MCF 10A (cell line): ENCODE measurements around the gene RCAN3. TPM values are rescaled to one million over a fixed set of nuclear protein-coding genes. Genes with fewer than 3 reads are reported as not detected.

ENCODE experiments used
- BruUV-seq: library from RNA; stranded (reverse); fragments of 400-500 nt; replicated peaks from 2 replicates; lab custom pipeline; 2021; lab: Mats Ljungman, UMichigan
- CTCF ChIA-PET: fragments of 300-600 bp; sonication (Branson Sonifier 250); formaldehyde crosslinking; extraction: SDS; loops from one replicate; lab custom pipeline; 2021; ENCODE audit warnings: antibody characterized with exemption, inconsistent platforms; lab: Yijun Ruan, JAX
- POLR2A ChIA-PET: fragments of 300-600, 350-650 bp; sonication (Branson Sonifier 250); formaldehyde crosslinking; extraction: SDS; loops from one replicate; lab custom pipeline; 2020; ENCODE audit warnings: antibody characterized with exemption, inconsistent platforms; lab: Yijun Ruan, JAX
- DNase-seq: peaks from one replicate; pipeline ENCODE4 v3.0.0-alpha.2; 2018; ENCODE audit not compliant: unreplicated experiment
- H3K27ac Mint-ChIP-seq: one replicate; pipeline ENCODE4 v1.8.0; 2022; ENCODE audit warnings: mild to moderate bottlenecking, low read depth, mixed read lengths; ENCODE audit not compliant: unreplicated experiment
- H3K27me3 Mint-ChIP-seq: one replicate; pipeline ENCODE4 v1.8.0; 2022; ENCODE audit warnings: mixed read lengths; ENCODE audit not compliant: insufficient read depth, unreplicated experiment
- H3K36me3 Mint-ChIP-seq: one replicate; pipeline ENCODE4 v1.8.0; 2022; ENCODE audit warnings: mild to moderate bottlenecking, moderate library complexity, mixed read lengths; ENCODE audit not compliant: insufficient read depth, unreplicated experiment
- H3K4me1 Mint-ChIP-seq: one replicate; pipeline ENCODE4 v1.8.0; 2022; ENCODE audit warnings: mixed read lengths; ENCODE audit not compliant: insufficient read depth, unreplicated experiment
- H3K4me3 Mint-ChIP-seq: one replicate; pipeline ENCODE4 v1.8.0; 2022; ENCODE audit warnings: mild to moderate bottlenecking, moderate library complexity, mixed read lengths; ENCODE audit not compliant: unreplicated experiment
- H3K9me3 Mint-ChIP-seq: one replicate; pipeline ENCODE4 v1.8.0; 2022; ENCODE audit warnings: mixed read lengths; ENCODE audit not compliant: unreplicated experiment
- intact Hi-C: fragments of 100-400 bp; cut with micrococcal nuclease; formaldehyde crosslinking; loops from 2 replicates; pipeline ENCODE4 v1.14.1; 2022
- total RNA-seq: library from RNA; stranded (reverse); gene quantifications from 2 replicates; pipeline ENCODE4 v1.2.3, GENCODE V29; 2022
- TF ChIP-seq, protein P1 (sequence below): fragments of 200-600 bp; IDR thresholded peaks from one replicate; pipeline ENCODE4 v1.8.0; 2022; ENCODE audit warnings: antibody characterized with exemption, mild to moderate bottlenecking; ENCODE audit not compliant: unreplicated experiment

RCAN3 gene
- total RNA-seq, 1 experiment from 2014 or later, result 6.1 TPM

DNA sequence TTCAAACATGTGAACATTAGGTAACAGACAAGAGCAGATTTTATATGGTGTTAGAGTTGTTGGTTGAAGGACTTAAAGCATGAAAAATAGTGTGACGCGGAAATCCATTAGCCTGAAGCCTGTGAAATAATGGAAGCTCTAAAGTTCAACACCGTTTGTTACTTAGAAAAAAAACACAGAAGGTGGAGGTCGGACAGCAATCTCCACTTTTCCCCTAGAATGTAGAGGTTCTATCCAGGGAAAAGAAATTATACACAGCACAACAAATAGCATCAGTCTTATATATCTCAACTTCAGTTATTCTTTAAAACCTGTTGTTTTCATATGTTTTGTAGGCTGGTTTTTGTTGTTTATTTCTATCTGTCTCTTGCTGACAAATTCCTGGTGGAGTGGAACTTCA, 1.9 kb downstream of the RCAN3 start:
- no peak for DNase-seq
- TF ChIP-seq, protein P1, sequence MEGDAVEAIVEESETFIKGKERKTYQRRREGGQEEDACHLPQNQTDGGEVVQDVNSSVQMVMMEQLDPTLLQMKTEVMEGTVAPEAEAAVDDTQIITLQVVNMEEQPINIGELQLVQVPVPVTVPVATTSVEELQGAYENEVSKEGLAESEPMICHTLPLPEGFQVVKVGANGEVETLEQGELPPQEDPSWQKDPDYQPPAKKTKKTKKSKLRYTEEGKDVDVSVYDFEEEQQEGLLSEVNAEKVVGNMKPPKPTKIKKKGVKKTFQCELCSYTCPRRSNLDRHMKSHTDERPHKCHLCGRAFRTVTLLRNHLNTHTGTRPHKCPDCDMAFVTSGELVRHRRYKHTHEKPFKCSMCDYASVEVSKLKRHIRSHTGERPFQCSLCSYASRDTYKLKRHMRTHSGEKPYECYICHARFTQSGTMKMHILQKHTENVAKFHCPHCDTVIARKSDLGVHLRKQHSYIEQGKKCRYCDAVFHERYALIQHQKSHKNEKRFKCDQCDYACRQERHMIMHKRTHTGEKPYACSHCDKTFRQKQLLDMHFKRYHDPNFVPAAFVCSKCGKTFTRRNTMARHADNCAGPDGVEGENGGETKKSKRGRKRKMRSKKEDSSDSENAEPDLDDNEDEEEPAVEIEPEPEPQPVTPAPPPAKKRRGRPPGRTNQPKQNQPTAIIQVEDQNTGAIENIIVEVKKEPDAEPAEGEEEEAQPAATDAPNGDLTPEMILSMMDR, result no peak
- H3K36me3 Mint-ChIP-seq, result peaks cover 7% of the 10 kb centered on the region
- H3K4me3 Mint-ChIP-seq, result no peak overlapping the region
- H3K27me3 Mint-ChIP-seq, result no peaks in the 10 kb centered on the region
- BruUV-seq, result TSS peak; percentile 37
- ChIA-PET CTCF (interaction anchor here (0.6 to 1.1 kb wide), 4 partner anchors 11 to 319 kb away, joined by 3 to 5 read pairs (median 4); no protein-coding TSS in a partner anchor), POLR2A (interaction anchor here (0.6 to 5.2 kb wide), 9 partner anchors 10 to 761 kb away, joined by 3 to 70 read pairs (median 4); partner anchors contain the start of genes NIPAL3 and STPG1)
- H3K27ac Mint-ChIP-seq, result no peak overlapping the region
- intact Hi-C loops, result loop anchor here (5.0 kb wide), 1 partner anchor 87 kb away; the partner anchor contains the start of gene NIPAL3
- H3K4me1 Mint-ChIP-seq, result peaks cover 16% of the 10 kb centered on the region
- no peaks in the 10 kb centered on the region for H3K9me3 Mint-ChIP-seq

DNA sequence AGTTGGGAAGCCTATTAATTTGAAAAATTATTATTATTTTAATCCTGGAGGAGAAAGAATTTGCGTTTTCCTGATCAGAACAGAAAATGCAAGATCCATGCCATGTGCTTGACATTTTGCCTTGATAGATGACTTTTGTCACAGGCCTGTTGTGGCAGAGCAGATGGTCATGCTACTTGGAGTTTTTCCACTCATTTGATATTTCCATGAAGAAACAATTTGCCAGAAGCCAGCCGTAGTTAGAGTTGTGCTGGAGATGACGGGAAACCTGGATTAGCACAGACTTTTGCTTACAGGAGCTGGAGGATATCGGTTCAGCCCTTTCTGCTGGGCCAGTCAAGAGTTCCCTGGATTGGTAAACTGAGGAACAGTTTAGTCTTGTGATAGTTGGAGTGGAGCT, 3.2 kb downstream of the RCAN3 start:
- H3K4me1 Mint-ChIP-seq, result peaks cover 16% of the 10 kb centered on the region
- no peak overlapping the region for H3K27ac Mint-ChIP-seq
- BruUV-seq, result no TSS peak
- no peak for DNase-seq
- TF ChIP-seq, protein P1, result no peak
- no peaks in the 10 kb centered on the region for H3K27me3 Mint-ChIP-seq
- intact Hi-C loops, result no loop called here
- peaks cover 7% of the 10 kb centered on the region for H3K36me3 Mint-ChIP-seq
- POLR2A ChIA-PET, result interaction anchor here (1.7 to 5.2 kb wide), 2 partner anchors 9 to 12 kb away, joined by 4 to 70 read pairs; no protein-coding TSS in a partner anchor
- H3K9me3 Mint-ChIP-seq, result no peaks in the 10 kb centered on the region
- H3K4me3 Mint-ChIP-seq, result no peak overlapping the region
- CTCF ChIA-PET, result interaction anchor here (0.6 to 0.7 kb wide), 3 partner anchors 38 to 304 kb away, joined by 3 to 4 read pairs (median 3); no protein-coding TSS in a partner anchor

DNA sequence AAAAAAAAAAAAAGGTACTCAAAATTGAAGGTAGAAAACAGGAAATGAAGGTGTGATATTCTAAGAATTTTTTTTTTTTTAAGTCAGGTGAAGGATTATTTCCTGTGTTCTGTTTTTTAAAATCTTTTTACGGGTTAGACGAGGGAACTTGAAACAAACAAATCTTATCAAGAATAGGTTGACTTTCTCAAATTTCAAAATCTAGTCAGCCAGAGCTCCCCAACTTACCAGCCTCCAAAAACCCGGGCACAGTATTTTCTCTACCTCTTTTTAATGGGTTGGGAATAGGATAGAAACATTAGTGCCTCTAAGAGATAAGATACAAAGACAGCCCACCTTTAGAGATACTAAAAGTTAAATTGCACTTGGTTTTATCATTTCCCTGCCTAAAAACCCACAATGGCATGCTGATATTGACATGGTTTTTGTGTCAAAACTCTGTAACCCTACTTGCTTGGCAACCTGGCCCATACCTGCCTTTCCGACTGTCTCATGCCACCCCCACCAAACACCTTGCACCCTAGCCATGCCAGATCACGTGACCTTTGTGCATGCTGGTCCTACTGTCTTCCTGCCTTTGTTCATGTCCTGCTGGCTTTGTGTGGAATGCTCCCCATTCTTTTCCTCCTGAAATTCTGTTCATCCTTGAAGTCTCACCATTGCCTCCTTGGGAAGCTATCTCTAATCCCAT, 4.2 kb downstream of the RCAN3 start:
- Mint-ChIP-seq H3K4me1 (peaks cover 14% of the 10 kb centered on the region), H3K9me3 (no peaks in the 10 kb centered on the region), H3K27ac (no peak overlapping the region), H3K27me3 (no peaks in the 10 kb centered on the region), H3K4me3 (no peak overlapping the region), H3K36me3 (peaks cover 4% of the 10 kb centered on the region)
- BruUV-seq, result no TSS peak
- ChIA-PET CTCF (interaction anchor here (0.6 kb wide), 1 partner anchor 305 kb away, joined by 3 read pairs; no protein-coding TSS in a partner anchor), POLR2A (interaction anchor here (0.7 to 5.2 kb wide), 2 partner anchors 8 to 221 kb away, joined by 3 to 70 read pairs; no protein-coding TSS in a partner anchor)
- intact Hi-C loops, result no loop called here
- TF ChIP-seq, protein P1, result no peak
- no peak for DNase-seq

DNA sequence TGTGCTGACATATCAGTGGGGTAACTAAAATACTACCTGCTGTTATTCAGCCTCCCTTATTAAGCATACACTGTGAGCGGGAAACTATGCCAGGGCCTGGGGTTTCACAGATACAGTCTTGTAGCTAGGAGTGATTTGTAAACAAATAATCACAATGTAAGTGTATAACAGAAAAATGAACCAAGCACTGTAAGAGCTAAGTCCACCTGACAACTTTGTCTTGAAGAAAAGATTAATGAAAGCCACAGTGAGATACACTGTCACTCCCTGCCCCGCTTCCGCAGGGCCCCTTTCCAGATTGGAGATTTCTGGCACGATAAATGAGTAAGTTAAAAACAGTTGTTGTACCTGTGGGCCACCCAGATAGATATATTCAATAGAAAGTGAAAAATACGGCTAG, 4.8 kb downstream of the RCAN3 start:
- Mint-ChIP-seq H3K4me1 (peaks cover 10% of the 10 kb centered on the region), H3K36me3 (peaks cover 5% of the 10 kb centered on the region), H3K4me3 (no peak overlapping the region), H3K27me3 (no peaks in the 10 kb centered on the region), H3K27ac (no peak overlapping the region), H3K9me3 (no peaks in the 10 kb centered on the region)
- POLR2A ChIA-PET, result interaction anchor here (0.7 kb wide), 2 partner anchors 19 to 222 kb away, joined by 3 read pairs; no protein-coding TSS in a partner anchor
- no TSS peak for BruUV-seq
- intact Hi-C loops, result no loop called here
- CTCF ChIA-PET, result no interaction called here
- TF ChIP-seq, protein P1, result no peak
- no peak for DNase-seq
